CD4-positive, alpha-beta memory T cell (primary cell): ENCODE results near the gene TMEM150B. TPM values are rescaled to one million over a fixed set of nuclear protein-coding genes. Genes with fewer than 3 reads are reported as not detected.

Source experiments
- CTCF ChIA-PET: fragments of 350-600 bp; sonication (Branson Sonifier 250); formaldehyde crosslinking; loops from one replicate; lab custom pipeline; 2021; ENCODE audit warnings: inconsistent platforms; ENCODE audit not compliant: partially characterized antibody; lab: Charles Lee
- POLR2A ChIA-PET: fragments of 350-600 bp; sonication (Branson Sonifier 250); formaldehyde crosslinking; loops from one replicate; lab custom pipeline; 2021; ENCODE audit not compliant: partially characterized antibody; lab: Charles Lee
- DNase-seq, 5 donors: peaks; one replicate each; pipeline versions ENCODE4 v3.0.0 to v3.0.0-alpha.2; 2020 to 2022; ENCODE audit warnings: mixed read lengths in 1 of 5
- H3K27ac ChIP-seq: one replicate; pipeline ENCODE4 v1.7.0; 2013; ENCODE audit warnings: low read depth, low read length
- H3K27me3 ChIP-seq: 2 replicates; pipeline ENCODE4 v1.7.0; 2013; ENCODE audit warnings: mild to moderate bottlenecking, low read length, moderate library complexity; ENCODE audit not compliant: insufficient read depth
- H3K36me3 ChIP-seq: 2 replicates; pipeline ENCODE4 v1.7.0; 2013; ENCODE audit warnings: mild to moderate bottlenecking, low read length, moderate library complexity; ENCODE audit not compliant: insufficient read depth
- H3K4me1 ChIP-seq: 2 replicates; pipeline ENCODE4 v1.7.0; 2013; ENCODE audit warnings: mild to moderate bottlenecking, low read length, moderate library complexity; ENCODE audit not compliant: insufficient read depth
- H3K4me3 ChIP-seq, 2 donors: one replicate each; pipeline ENCODE4 v1.7.0; 2013; ENCODE audit warnings: low read length in 2 of 2, mild to moderate bottlenecking in 1 of 2
- H3K9me3 ChIP-seq, 2 donors: one replicate each; pipeline ENCODE4 v1.7.0; 2013; ENCODE audit warnings: low read length in 2 of 2, control low read depth in 1 of 2; ENCODE audit not compliant: control insufficient read depth in 1 of 2
- H3K27ac Mint-ChIP-seq, 7 donors: one replicate each; pipeline ENCODE4 v1.8.0; 2020 to 2021; ENCODE audit warnings: mixed read lengths in 7 of 7, mild to moderate bottlenecking in 6 of 7, inconsistent platforms in 3 of 7, moderate library complexity in 3 of 7
- H3K27me3 Mint-ChIP-seq, 2 donors: one replicate each; pipeline ENCODE4 v1.8.0; 2020 to 2021; ENCODE audit warnings: mixed read lengths in 2 of 2
- H3K36me3 Mint-ChIP-seq, 2 donors: one replicate each; pipeline ENCODE4 v1.8.0; 2020 to 2021; ENCODE audit warnings: mixed read lengths in 2 of 2, inconsistent platforms in 1 of 2, mild to moderate bottlenecking in 1 of 2
- H3K4me1 Mint-ChIP-seq, 4 donors: one replicate each; pipeline ENCODE4 v1.8.0; 2020 to 2021; ENCODE audit warnings: mixed read lengths in 4 of 4, mild to moderate bottlenecking in 1 of 4
- H3K4me3 Mint-ChIP-seq, 8 donors: one replicate each; pipeline ENCODE4 v1.8.0; 2020 to 2021; ENCODE audit warnings: mixed read lengths in 8 of 8, mild to moderate bottlenecking in 7 of 8, moderate library complexity in 6 of 8, inconsistent platforms in 3 of 8
- H3K9me3 Mint-ChIP-seq, 8 donors: one replicate each; pipeline ENCODE4 v1.8.0; 2020 to 2021; ENCODE audit warnings: mixed read lengths in 8 of 8, mild to moderate bottlenecking in 5 of 8, inconsistent platforms in 3 of 8, moderate library complexity in 1 of 8
- intact Hi-C: fragments of 100-400 bp; cut with micrococcal nuclease; formaldehyde crosslinking; loops from one replicate; pipeline ENCODE4 v1.15.1; 2023
- polyA plus RNA-seq, 2 donors: library from polyadenylated mRNA; unstranded; fragments of 300-500 nt; fragmentation: Illumina TruSeq; gene quantifications; one replicate each; pipeline ENCODE4 v1.2.3, GENCODE V29; 2021
- total RNA-seq, 2 experiments: library from RNA; stranded (reverse); gene quantifications; one replicate each; pipeline ENCODE4 v1.2.3, GENCODE V29; 2021

TMEM150B gene
- total and polyA plus RNA-seq, 4 experiments from 2014 or later, result 0.87 to 1.3 TPM; not detected in 2

GRCh38 chr19:55347442-55348009, 22.4 kb upstream of the TMEM150B start:
- POLR2A ChIA-PET, result interaction anchor here (1.8 to 3.1 kb wide), 2 partner anchors 8 to 59 kb away, joined by 3 to 10 read pairs; partner anchors contain the start of gene KMT5C
- Histone ChIP-seq H3K36me3 (peaks cover 3% of the 10 kb centered on the region), H3K27ac (no peak overlapping the region), H3K27me3 (peaks cover 14% of the 10 kb centered on the region), H3K4me1 (no peaks in the 10 kb centered on the region), H3K4me3 (no peak overlapping the region), H3K9me3 (no peaks in the 10 kb centered on the region)
- DNase-seq, result no peak
- Mint-ChIP-seq H3K4me3 (no peak overlapping the region), H3K36me3 (peaks cover 4 to 7% of the 10 kb centered on the region in 2 donors), H3K9me3 (no peaks in the 10 kb centered on the region), H3K27me3 (peaks cover 13 to 20% of the 10 kb centered on the region in 2 donors), H3K27ac (peak overlapping the region in 2 of 7 donors; percentile 70 to 75), H3K4me1 (peaks cover 0 to 15% (median under 1%) of the 10 kb centered on the region in 4 donors)
- intact Hi-C loops, result no loop called here
- CTCF ChIA-PET, result interaction anchor here (1.0 kb wide), 1 partner anchor 8 kb away, joined by 3 read pairs; no protein-coding TSS in a partner anchor

GRCh38 chr19:55346725-55347441, 21.7 kb upstream of the TMEM150B start:
- H3K9me3 Mint-ChIP-seq, result no peaks in the 10 kb centered on the region
- Histone ChIP-seq H3K4me3 (no peak overlapping the region), H3K27me3 (peaks cover 7% of the 10 kb centered on the region), H3K27ac (no peak overlapping the region), H3K9me3 (no peaks in the 10 kb centered on the region), H3K4me1 (no peaks in the 10 kb centered on the region), H3K36me3 (peaks cover 3% of the 10 kb centered on the region)
- ChIA-PET CTCF (interaction anchor here (1.0 kb wide), 1 partner anchor 8 kb away, joined by 3 read pairs; no protein-coding TSS in a partner anchor), POLR2A (interaction anchor here (1.8 to 3.1 kb wide), 2 partner anchors 8 to 60 kb away, joined by 3 to 10 read pairs; partner anchors contain the start of gene KMT5C)
- DNase-seq, result no peak
- intact Hi-C loops, result no loop called here
- peaks cover 9 to 13% of the 10 kb centered on the region in 2 donors for H3K27me3 Mint-ChIP-seq
- H3K4me3 Mint-ChIP-seq, result no peak overlapping the region
- H3K36me3 Mint-ChIP-seq, result peaks cover 4 to 7% of the 10 kb centered on the region in 2 donors
- H3K4me1 Mint-ChIP-seq, result peaks cover 0 to 8% (median 0%) of the 10 kb centered on the region in 4 donors
- no peak overlapping the region for H3K27ac Mint-ChIP-seq

GRCh38 chr19:55345818-55346724, 20.9 kb upstream of the TMEM150B start:
- Histone ChIP-seq H3K36me3 (peaks cover 3% of the 10 kb centered on the region), H3K4me1 (peaks cover 7% of the 10 kb centered on the region), H3K4me3 (no peak overlapping the region), H3K27me3 (peaks cover 4% of the 10 kb centered on the region), H3K9me3 (no peaks in the 10 kb centered on the region), H3K27ac (no peak overlapping the region)
- Mint-ChIP-seq H3K9me3 (no peaks in the 10 kb centered on the region), H3K36me3 (peaks cover 4 to 7% of the 10 kb centered on the region in 2 donors), H3K27me3 (peaks cover 1 to 5% of the 10 kb centered on the region in 2 donors), H3K27ac (no peak overlapping the region), H3K4me3 (no peak overlapping the region), H3K4me1 (peaks cover 2 to 9% (median 4%) of the 10 kb centered on the region in 4 donors)
- CTCF ChIA-PET, result no interaction called here
- DNase-seq, result no peak
- POLR2A ChIA-PET, result no interaction called here
- intact Hi-C loops, result no loop called here

GRCh38 chr19:55345101-55345817, 20.1 kb upstream of the TMEM150B start:
- POLR2A ChIA-PET, result no interaction called here
- peaks cover 15% of the 10 kb centered on the region for H3K4me1 ChIP-seq
- peaks cover 3% of the 10 kb centered on the region for H3K36me3 ChIP-seq
- Mint-ChIP-seq H3K4me3 (no peak overlapping the region), H3K27ac (peak overlapping the region in 1 of 7 donors; percentile 24), H3K4me1 (peaks cover 2 to 15% (median 9%) of the 10 kb centered on the region in 4 donors), H3K27me3 (no peaks in the 10 kb centered on the region), H3K9me3 (no peaks in the 10 kb centered on the region), H3K36me3 (peaks cover 4 to 7% of the 10 kb centered on the region in 2 donors)
- H3K9me3 ChIP-seq, result no peaks in the 10 kb centered on the region
- intact Hi-C loops, result no loop called here
- H3K27ac ChIP-seq, result no peak overlapping the region
- CTCF ChIA-PET, result no interaction called here
- H3K27me3 ChIP-seq, result no peaks in the 10 kb centered on the region
- no peak for DNase-seq
- H3K4me3 ChIP-seq, result no peak overlapping the region

- no peak overlapping the region for H3K4me3 Mint-ChIP-seq
Measured at GRCh38 chr19:55344444-55344843, 19.3 kb upstream of the TMEM150B start.

GRCh38 chr19:55341595-55342531, 16.7 kb upstream of the TMEM150B start:
- POLR2A ChIA-PET, result interaction anchor here (0.8 to 1.8 kb wide), 3 partner anchors 41 to 83 kb away, joined by 3 to 5 read pairs (median 5); partner anchors contain the start of gene PPP6R1
- H3K4me3 ChIP-seq, result no peak overlapping the region
- H3K4me1 Mint-ChIP-seq, result peaks cover 9 to 35% (median 18%) of the 10 kb centered on the region in 4 donors
- no peak for DNase-seq
- H3K36me3 Mint-ChIP-seq, result peaks cover 4 to 16% of the 10 kb centered on the region in 2 donors
- H3K27me3 Mint-ChIP-seq, result peaks cover 1 to 11% of the 10 kb centered on the region in 2 donors
- H3K27ac Mint-ChIP-seq, result peak overlapping the region in 6 of 7 donors; percentile 76 to 97 (median 82)
- no peaks in the 10 kb centered on the region for H3K9me3 ChIP-seq
- H3K9me3 Mint-ChIP-seq, result peaks cover 0 to 5% (median 0%) of the 10 kb centered on the region in 8 donors
- no peak overlapping the region for H3K27ac ChIP-seq
- intact Hi-C loops, result no loop called here
- CTCF ChIA-PET, result interaction anchor here (1.1 kb wide), 1 partner anchor 40 kb away, joined by 3 read pairs; no protein-coding TSS in a partner anchor
- peak overlapping the region in 7 of 8 donors; percentile 30 to 67 (median 64) for H3K4me3 Mint-ChIP-seq
- no peaks in the 10 kb centered on the region for H3K27me3 ChIP-seq
- H3K36me3 ChIP-seq, result peaks cover 3% of the 10 kb centered on the region
- peaks cover 24% of the 10 kb centered on the region for H3K4me1 ChIP-seq

More at GRCh38 chr19:55344444-55344843, 19.3 kb upstream of the TMEM150B start:
- H3K4me1 ChIP-seq, result peaks cover 17% of the 10 kb centered on the region
- H3K27me3 ChIP-seq, result no peaks in the 10 kb centered on the region
- ChIA-PET CTCF (no interaction called here), POLR2A (no interaction called here)
- peaks cover 0 to 2% of the 10 kb centered on the region in 2 donors for H3K27me3 Mint-ChIP-seq
- no peak overlapping the region for H3K27ac Mint-ChIP-seq
- H3K36me3 ChIP-seq, result peaks cover 3% of the 10 kb centered on the region
- no peak overlapping the region for H3K4me3 ChIP-seq
- H3K9me3 ChIP-seq, result no peaks in the 10 kb centered on the region
- H3K9me3 Mint-ChIP-seq, result no peaks in the 10 kb centered on the region
- H3K4me1 Mint-ChIP-seq, result peaks cover 4 to 22% (median 12%) of the 10 kb centered on the region in 4 donors
- H3K36me3 Mint-ChIP-seq, result peaks cover 4 to 10% of the 10 kb centered on the region in 2 donors
- no peak overlapping the region for H3K27ac ChIP-seq
- no peak for DNase-seq
- intact Hi-C loops, result no loop called here
